Measurements from ENCODE around the gene TMPRSS6. TPM values are rescaled to one million over a fixed set of nuclear protein-coding genes. Genes with fewer than 3 reads are reported as not detected.

The TMPRSS6 gene
- under 1 TPM in 2 of 4 donors, not detected in 2; under 0.01 to 0.09 TPM for total RNA-seq

- Histone ChIP-seq H3K27ac (no peak within 1 kb of the TSS), H3K36me3 (no peaks in the 10 kb centered on the region), H3K4me1 (no peaks in the 10 kb centered on the region), H3K27me3 (peaks cover 0 to 48% (median 0%) of the 10 kb centered on the region in 4 donors), H3K9me3 (no peaks in the 10 kb centered on the region), H3K4me3 (no peak within 1 kb of the TSS)
- WGBS, 2 donors: 60 to 80% methylated on average over 1 of the region's 13 CpGs
- TF ChIP-seq POLR2A (IDR thresholded peaks at IDR 0.05) (no peak), CTCF (IDR thresholded peaks at IDR 0.05) (no peak)
- no peak for DNase-seq
- intact Hi-C loops (cut with DNase I): no loop called here
Measured at GRCh38 chr22:37109242-37109917, at the start of gene TMPRSS6. TSS of gene TMPRSS6 (minus strand) at chr22:37109713. CDS start at chr22:37103417, 6,296 bp downstream.

GRCh38 chr22:37158963-37159290, 49.4 kb upstream of the TMPRSS6 start:
- no peak overlapping the region for H3K27ac ChIP-seq
- TF ChIP-seq POLR2A (IDR thresholded peaks at IDR 0.05): no peak
- no peak for TF ChIP-seq CTCF (IDR thresholded peaks at IDR 0.05)
- intact Hi-C loops (cut with DNase I): no loop called here
- DNase-seq: no peak
- no peaks in the 10 kb centered on the region for H3K36me3 ChIP-seq
- no peaks in the 10 kb centered on the region for H3K4me1 ChIP-seq
- H3K9me3 ChIP-seq: peaks cover 0 to 7% (median 6%) of the 10 kb centered on the region in 3 donors
- no peak overlapping the region for H3K4me3 ChIP-seq
- WGBS, 2 donors: 79 to 84% methylated on average over 5 of the region's 5 CpGs
- H3K27me3 ChIP-seq: peaks cover 0 to 37% (median 0%) of the 10 kb centered on the region in 4 donors

- 53 to 74% methylated on average over 13 of the region's 13 CpGs for WGBS, 2 donors
- no peak for DNase-seq
- intact Hi-C loops (cut with DNase I): no loop called here
- no peak overlapping the region for H3K4me3 ChIP-seq
- no peak overlapping the region for H3K27ac ChIP-seq
- no peak for TF ChIP-seq CTCF (IDR thresholded peaks at IDR 0.05)
- TF ChIP-seq POLR2A (IDR thresholded peaks at IDR 0.05): no peak
- no peaks in the 10 kb centered on the region for H3K36me3 ChIP-seq
- no peaks in the 10 kb centered on the region for H3K4me1 ChIP-seq
- peaks cover 0 to 37% (median 0%) of the 10 kb centered on the region in 4 donors for H3K27me3 ChIP-seq
- peaks cover 0 to 7% (median 6%) of the 10 kb centered on the region in 3 donors for H3K9me3 ChIP-seq
Measured at GRCh38 chr22:37157516-37158285, 48.2 kb upstream of the TMPRSS6 start.

- intact Hi-C loops (cut with DNase I): no loop called here
- WGBS, 2 donors: 82 to 86% methylated on average over 10 of the region's 13 CpGs
Measured at GRCh38 chr22:37156686-37157435, 47.3 kb upstream of the TMPRSS6 start.

More at GRCh38 chr22:37156686-37157435, 47.3 kb upstream of the TMPRSS6 start:
- Histone ChIP-seq H3K4me1 (no peaks in the 10 kb centered on the region), H3K27me3 (peaks cover 0 to 37% (median 0%) of the 10 kb centered on the region in 4 donors), H3K9me3 (peaks cover 0 to 7% (median 6%) of the 10 kb centered on the region in 3 donors), H3K4me3 (no peak overlapping the region), H3K27ac (no peak overlapping the region), H3K36me3 (no peaks in the 10 kb centered on the region)
- TF ChIP-seq CTCF (IDR thresholded peaks at IDR 0.05) (no peak), POLR2A (IDR thresholded peaks at IDR 0.05) (no peak)
- no peak for DNase-seq

Data from esophagus squamous epithelium (tissue), 5 donors.